ENCODE data around the gene SEC14L5.
A peak's percentile ranks its signal among the peaks of the same experiment; 100 is the strongest.

The SEC14L5 gene

GRCh38 chr16:4944333-4945281 lies 13.5 kb upstream of the SEC14L5 start (continued):
- TF ChIP-seq, protein P1, sequence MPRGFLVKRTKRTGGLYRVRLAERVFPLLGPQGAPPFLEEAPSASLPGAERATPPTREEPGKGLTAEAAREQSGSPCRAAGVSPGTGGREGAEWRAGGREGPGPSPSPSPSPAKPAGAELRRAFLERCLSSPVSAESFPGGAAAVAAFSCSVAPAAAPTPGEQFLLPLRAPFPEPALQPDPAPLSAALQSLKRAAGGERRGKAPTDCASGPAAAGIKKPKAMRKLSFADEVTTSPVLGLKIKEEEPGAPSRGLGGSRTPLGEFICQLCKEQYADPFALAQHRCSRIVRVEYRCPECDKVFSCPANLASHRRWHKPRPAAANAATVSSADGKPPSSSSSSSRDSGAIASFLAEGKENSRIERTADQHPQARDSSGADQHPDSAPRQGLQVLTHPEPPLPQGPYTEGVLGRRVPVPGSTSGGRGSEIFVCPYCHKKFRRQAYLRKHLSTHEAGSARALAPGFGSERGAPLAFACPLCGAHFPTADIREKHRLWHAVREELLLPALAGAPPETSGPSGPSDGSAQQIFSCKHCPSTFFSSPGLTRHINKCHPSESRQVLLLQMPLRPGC (tag by site-specific recombination; IDR thresholded peaks at IDR 0.05), result peak; percentile 81
- TF ChIP-seq ZNF549 (tag by site-specific recombination; IDR thresholded peaks at IDR 0.05), result no peak
- TF ChIP-seq ZFP37 (tag by site-specific recombination; IDR thresholded peaks at IDR 0.05), result peak; percentile 53; the same call in 1 of the 2 replicates
- TF ChIP-seq KLF10 (tag by site-specific recombination; IDR thresholded peaks at IDR 0.05), result peak; percentile 99
- no peak for TF ChIP-seq ZNF23 (tag by site-specific recombination; IDR thresholded peaks at IDR 0.05; ENCODE audit: borderline replicate concordance)
- no peak for TF ChIP-seq ZNF596 (tag by site-specific recombination; IDR thresholded peaks at IDR 0.05)
- TF ChIP-seq, protein P2, sequence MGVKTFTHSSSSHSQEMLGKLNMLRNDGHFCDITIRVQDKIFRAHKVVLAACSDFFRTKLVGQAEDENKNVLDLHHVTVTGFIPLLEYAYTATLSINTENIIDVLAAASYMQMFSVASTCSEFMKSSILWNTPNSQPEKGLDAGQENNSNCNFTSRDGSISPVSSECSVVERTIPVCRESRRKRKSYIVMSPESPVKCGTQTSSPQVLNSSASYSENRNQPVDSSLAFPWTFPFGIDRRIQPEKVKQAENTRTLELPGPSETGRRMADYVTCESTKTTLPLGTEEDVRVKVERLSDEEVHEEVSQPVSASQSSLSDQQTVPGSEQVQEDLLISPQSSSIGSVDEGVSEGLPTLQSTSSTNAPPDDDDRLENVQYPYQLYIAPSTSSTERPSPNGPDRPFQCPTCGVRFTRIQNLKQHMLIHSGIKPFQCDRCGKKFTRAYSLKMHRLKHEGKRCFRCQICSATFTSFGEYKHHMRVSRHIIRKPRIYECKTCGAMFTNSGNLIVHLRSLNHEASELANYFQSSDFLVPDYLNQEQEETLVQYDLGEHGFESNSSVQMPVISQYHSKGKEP (tag by site-specific recombination; IDR thresholded peaks at IDR 0.05), result peak; percentile 15; the same call in 1 of the 2 replicates
- no peak for TF ChIP-seq ZNF404 (tag by site-specific recombination; IDR thresholded peaks at IDR 0.05)
- peak; percentile 61; the same call in 1 of the 2 replicates for TF ChIP-seq ZNF76 (tag by site-specific recombination; IDR thresholded peaks at IDR 0.05; ENCODE audit: borderline replicate concordance, low read depth)
- no peak; the same call in 1 of the 2 replicates for TF ChIP-seq ZNF2 (tag by site-specific recombination; IDR thresholded peaks at IDR 0.05)
- no peak for TF ChIP-seq ZNF514 (tag by site-specific recombination; IDR thresholded peaks at IDR 0.05)
- TF ChIP-seq, protein P3, sequence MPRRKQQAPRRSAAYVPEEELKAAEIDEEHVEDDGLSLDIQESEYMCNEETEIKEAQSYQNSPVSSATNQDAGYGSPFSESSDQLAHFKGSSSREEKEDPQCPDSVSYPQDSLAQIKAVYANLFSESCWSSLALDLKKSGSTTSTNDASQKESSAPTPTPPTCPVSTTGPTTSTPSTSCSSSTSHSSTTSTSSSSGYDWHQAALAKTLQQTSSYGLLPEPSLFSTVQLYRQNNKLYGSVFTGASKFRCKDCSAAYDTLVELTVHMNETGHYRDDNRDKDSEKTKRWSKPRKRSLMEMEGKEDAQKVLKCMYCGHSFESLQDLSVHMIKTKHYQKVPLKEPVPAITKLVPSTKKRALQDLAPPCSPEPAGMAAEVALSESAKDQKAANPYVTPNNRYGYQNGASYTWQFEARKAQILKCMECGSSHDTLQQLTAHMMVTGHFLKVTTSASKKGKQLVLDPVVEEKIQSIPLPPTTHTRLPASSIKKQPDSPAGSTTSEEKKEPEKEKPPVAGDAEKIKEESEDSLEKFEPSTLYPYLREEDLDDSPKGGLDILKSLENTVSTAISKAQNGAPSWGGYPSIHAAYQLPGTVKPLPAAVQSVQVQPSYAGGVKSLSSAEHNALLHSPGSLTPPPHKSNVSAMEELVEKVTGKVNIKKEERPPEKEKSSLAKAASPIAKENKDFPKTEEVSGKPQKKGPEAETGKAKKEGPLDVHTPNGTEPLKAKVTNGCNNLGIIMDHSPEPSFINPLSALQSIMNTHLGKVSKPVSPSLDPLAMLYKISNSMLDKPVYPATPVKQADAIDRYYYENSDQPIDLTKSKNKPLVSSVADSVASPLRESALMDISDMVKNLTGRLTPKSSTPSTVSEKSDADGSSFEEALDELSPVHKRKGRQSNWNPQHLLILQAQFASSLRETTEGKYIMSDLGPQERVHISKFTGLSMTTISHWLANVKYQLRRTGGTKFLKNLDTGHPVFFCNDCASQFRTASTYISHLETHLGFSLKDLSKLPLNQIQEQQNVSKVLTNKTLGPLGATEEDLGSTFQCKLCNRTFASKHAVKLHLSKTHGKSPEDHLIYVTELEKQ (tag by site-specific recombination; IDR thresholded peaks at IDR 0.05; ENCODE audit: borderline replicate concordance), result peak; percentile 92; the same call in 1 of the 2 replicates
- no peak for TF ChIP-seq GLI4 (tag by site-specific recombination; IDR thresholded peaks at IDR 0.05)
- TF ChIP-seq ZNF184 (tag by site-specific recombination; IDR thresholded peaks at IDR 0.05), result peak; percentile 96
- no peak for TF ChIP-seq ZNF416 (tag by site-specific recombination; IDR thresholded peaks at IDR 0.05)
- TF ChIP-seq REPIN1 (tag by site-specific recombination; IDR thresholded peaks at IDR 0.05; ENCODE audit: low read depth), result no peak
- TF ChIP-seq MEIS1 (CRISPR knock-in tag; IDR thresholded peaks at IDR 0.05; ENCODE audit: borderline replicate concordance), result no peak
- TF ChIP-seq, protein P4, sequence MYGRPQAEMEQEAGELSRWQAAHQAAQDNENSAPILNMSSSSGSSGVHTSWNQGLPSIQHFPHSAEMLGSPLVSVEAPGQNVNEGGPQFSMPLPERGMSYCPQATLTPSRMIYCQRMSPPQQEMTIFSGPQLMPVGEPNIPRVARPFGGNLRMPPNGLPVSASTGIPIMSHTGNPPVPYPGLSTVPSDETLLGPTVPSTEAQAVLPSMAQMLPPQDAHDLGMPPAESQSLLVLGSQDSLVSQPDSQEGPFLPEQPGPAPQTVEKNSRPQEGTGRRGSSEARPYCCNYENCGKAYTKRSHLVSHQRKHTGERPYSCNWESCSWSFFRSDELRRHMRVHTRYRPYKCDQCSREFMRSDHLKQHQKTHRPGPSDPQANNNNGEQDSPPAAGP (tag by site-specific recombination; IDR thresholded peaks at IDR 0.05), result peak; percentile 100
- TF ChIP-seq ZNF747 (tag by site-specific recombination; IDR thresholded peaks at IDR 0.05), result no peak
- no peak for TF ChIP-seq SETDB1 (IDR thresholded peaks at IDR 0.05; ENCODE audit: insufficient read length, low read length)
- peak; percentile 24 for TF ChIP-seq ZBTB26 (tag by site-specific recombination; optimal IDR thresholded peaks at IDR 0.05)
- TF ChIP-seq, protein P5, sequence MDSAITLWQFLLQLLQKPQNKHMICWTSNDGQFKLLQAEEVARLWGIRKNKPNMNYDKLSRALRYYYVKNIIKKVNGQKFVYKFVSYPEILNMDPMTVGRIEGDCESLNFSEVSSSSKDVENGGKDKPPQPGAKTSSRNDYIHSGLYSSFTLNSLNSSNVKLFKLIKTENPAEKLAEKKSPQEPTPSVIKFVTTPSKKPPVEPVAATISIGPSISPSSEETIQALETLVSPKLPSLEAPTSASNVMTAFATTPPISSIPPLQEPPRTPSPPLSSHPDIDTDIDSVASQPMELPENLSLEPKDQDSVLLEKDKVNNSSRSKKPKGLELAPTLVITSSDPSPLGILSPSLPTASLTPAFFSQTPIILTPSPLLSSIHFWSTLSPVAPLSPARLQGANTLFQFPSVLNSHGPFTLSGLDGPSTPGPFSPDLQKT (IDR thresholded peaks at IDR 0.05; ENCODE audit: borderline replicate concordance, low read depth, low read length), result no peak
- TF ChIP-seq ZNF335 (tag by site-specific recombination; conservative IDR thresholded peaks at IDR 0.05), result peak; percentile 69
- TF ChIP-seq, protein P6, sequence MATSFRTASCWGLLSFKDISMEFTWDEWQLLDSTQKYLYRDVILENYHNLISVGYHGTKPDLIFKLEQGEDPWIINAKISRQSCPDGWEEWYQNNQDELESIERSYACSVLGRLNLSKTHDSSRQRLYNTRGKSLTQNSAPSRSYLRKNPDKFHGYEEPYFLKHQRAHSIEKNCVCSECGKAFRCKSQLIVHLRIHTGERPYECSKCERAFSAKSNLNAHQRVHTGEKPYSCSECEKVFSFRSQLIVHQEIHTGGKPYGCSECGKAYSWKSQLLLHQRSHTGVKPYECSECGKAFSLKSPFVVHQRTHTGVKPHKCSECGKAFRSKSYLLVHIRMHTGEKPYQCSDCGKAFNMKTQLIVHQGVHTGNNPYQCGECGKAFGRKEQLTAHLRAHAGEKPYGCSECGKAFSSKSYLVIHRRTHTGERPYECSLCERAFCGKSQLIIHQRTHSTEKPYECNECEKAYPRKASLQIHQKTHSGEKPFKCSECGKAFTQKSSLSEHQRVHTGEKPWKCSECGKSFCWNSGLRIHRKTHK (tag by site-specific recombination; IDR thresholded peaks at IDR 0.05), result no peak
- no peak; the same call in 1 of the 2 replicates for TF ChIP-seq MZF1 (tag by site-specific recombination; IDR thresholded peaks at IDR 0.05; ENCODE audit: borderline replicate concordance)
- peak; percentile 82; the same call in 1 of the 2 replicates for TF ChIP-seq ZNF221 (tag by site-specific recombination; IDR thresholded peaks at IDR 0.05; ENCODE audit: borderline replicate concordance)
- peak; percentile 97 for TF ChIP-seq ZNF629 (tag by site-specific recombination; IDR thresholded peaks at IDR 0.05)

All from HEK293 (cell line).